Stimulated activated CD4-positive, alpha-beta T cell treated with anti-CD3 and anti-CD28 coated beads, TNF-alpha, amount 100 ng/mL, for 1 hour (primary cell): Measurements from ENCODE around the gene SMOC1.

ENCODE experiments used
- DNase-seq, 3 donors: peaks; one replicate each; pipeline ENCODE4 v3.0.0-alpha.2; 2020; ENCODE audit warnings: low read depth in 3 of 3, low spot score in 1 of 3

SMOC1 gene

DNA sequence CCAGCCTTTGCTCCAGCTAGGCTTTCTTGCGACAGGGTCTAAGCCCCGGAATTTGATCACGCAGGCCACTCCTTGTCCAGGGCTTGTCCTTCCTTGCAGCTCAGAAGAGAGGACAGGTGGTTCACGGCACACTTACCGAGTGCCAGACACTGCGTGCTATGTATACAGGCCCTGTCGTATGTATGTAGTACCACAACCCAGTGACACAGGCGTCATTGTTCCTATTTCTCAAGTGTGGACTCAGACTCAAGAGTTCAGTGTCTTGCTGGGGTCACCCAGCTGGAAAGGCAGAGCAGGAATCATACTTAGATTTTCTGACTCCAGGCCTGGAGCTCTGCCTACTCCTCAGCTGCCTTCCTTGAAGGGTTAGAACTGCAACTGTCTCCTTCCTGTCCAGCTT is 153.9 kb downstream of the SMOC1 start:
- DNase-seq = no peak

GRCh38 chr14:70033561-70033960 is 154.3 kb downstream of the SMOC1 start:
- DNase-seq = no peak

- no peak for DNase-seq
These were observed 155.0 kb downstream of the SMOC1 start for GRCh38 chr14:70034257-70034656.

DNA sequence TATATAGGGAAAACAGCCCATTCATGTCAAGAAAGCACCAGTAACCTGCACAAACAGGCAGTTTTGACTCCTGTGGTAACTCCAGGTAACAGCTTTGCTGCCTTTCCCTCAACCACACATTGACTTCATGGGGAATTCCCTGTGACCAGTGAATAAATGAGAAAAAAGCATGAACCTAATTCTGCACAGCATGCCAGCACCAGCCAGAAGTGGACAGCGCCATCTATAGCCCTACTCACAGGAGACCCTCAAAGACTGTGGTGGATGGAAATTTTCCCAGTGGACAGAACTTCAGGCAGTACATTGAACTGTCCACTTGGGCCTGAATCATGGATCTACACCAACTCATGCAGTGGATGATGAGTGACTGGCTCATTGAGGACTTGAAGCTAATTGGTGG is 157.4 kb downstream of the SMOC1 start:
- no peak for DNase-seq

- no peak for DNase-seq
These were observed 163.8 kb downstream of the SMOC1 start for GRCh38 chr14:70043001-70043400.

GRCh38 chr14:70045310-70045709 is 166.1 kb downstream of the SMOC1 start:
- DNase-seq = no peak

GRCh38 chr14:70045844-70046535 is 166.8 kb downstream of the SMOC1 start:
- no peak for DNase-seq

GRCh38 chr14:70047598-70048312 is 168.5 kb downstream of the SMOC1 start:
- no peak for DNase-seq

DNA sequence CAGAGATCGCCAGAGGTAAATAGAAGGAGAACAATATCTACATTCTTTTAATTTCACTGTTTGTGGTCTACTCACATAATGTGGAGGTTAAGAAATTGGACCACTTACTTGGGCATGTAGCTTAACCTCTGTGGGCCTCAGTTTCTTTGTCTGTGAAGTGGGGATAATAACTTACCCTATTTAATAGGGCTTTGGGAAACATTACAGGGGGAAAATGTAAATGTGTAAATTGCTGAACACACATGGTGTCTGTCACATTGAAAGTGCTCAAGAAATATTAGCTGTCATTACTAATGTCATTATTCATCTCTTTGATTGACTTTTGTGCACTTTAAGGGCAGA is 169.1 kb downstream of the SMOC1 start:
- DNase-seq = no peak

- DNase-seq = no peak
These were observed 170.4 kb downstream of the SMOC1 start for GRCh38 chr14:70049605-70050004.

DNA sequence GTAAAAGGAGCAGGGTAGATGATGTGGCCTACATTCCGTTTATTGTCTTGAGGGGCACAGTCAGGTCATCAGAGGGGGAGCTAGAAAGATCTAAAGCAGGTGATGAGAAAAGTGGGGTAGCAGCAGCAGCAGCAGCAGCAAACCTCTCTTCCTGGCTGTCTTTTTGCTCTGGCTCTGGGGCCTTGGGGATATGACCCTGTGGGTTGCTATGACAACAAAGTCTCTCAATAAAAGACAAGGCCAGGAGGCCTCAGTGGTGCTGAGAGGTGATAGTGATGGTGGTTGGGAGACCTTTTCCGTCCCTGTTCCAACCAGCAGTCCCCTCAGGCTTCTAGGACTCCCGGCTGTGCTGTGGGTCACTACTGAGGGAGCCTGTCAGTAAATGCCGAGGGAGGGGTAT is 170.9 kb downstream of the SMOC1 start:
- no peak for DNase-seq

DNA sequence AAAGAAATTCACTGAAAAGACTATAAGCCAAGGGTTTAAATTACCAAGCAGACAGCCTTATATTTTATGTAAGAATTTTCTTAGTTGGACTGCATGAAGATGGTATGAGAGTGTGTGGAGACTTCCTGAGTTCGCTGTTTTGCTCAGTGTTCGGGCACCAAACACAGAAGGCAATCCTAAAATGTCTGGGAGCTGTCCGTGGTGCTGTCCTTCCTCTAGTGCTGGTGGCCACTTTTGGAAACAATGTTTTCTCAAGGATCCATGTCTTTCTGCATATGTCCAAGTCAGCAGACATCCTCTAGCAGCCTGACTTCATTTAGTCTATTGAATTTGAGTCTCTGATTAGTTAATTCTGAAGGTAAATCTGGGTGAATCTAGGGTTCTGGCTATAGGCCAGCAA is 173.8 kb downstream of the SMOC1 start:
- no peak for DNase-seq

DNA sequence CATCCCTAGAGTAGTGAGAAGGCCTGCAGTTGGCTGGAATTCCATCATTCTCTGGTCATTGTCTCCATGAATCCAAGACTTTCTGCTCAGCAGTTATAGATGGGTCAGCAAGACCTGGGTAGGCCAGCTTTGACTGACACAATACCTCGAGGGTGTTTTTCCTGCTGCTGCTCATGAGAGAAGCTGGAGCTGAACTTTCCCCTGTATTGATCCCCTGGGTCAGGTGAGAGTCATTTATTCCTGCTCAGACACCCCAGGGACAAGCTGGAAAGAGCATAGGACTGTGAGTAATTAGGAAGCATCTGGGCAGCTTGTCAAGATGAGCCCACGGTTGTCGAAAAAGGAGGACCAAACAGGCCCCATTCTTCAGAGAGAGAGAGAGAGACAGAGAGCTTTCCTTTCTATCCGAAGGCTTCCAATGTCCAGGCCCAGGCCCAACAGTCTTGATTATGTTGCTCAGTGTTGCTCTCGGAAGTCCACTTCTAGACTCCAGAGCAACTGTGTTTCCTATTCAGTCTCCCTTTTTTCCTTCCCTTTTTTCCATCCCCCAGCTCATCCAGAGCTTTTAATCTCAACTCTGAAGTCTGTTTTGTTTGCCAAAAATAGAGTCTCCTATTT is 178.4 kb downstream of the SMOC1 start:
- no peak for DNase-seq

GRCh38 chr14:70059545-70059944 is 180.3 kb downstream of the SMOC1 start:
- DNase-seq = no peak

GRCh38 chr14:70061108-70061507 is 181.9 kb downstream of the SMOC1 start:
- DNase-seq = no peak

DNA sequence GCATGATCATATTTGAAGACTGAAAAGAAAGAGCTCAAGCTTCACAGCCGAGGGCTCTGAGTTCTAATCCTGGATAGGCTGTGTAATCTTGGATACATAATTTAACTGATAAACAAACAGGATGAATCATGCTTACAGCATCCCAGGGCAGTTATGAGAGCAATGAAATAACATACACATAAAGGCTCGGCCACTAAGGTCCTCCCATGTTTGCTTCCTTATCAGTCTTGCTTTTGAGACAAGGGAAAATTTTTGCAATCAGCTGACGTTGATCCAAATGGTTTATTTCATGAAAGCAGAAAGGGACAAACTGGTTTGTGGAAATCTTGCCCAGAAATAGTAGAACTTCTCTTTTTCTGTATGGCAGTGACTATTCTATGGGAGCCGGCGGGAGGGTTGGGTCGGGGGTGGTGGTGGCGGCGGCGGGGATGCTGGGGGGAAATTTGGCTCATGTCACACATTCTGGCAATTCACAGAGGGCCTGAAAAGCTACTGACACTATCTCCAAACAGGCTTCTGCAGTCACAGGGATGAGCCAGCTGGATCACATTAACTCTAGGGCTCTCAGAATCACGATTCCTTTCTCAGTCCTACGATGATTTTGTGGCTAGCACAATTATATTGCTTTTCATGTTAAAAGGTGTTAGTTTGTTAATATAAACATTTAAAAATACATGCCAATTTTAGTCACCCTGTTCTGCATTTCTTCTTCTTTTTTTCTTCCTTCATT is 185.1 kb downstream of the SMOC1 start:
- DNase-seq = no peak

GRCh38 chr14:70067810-70068209 is 188.6 kb downstream of the SMOC1 start:
- DNase-seq = no peak

DNA sequence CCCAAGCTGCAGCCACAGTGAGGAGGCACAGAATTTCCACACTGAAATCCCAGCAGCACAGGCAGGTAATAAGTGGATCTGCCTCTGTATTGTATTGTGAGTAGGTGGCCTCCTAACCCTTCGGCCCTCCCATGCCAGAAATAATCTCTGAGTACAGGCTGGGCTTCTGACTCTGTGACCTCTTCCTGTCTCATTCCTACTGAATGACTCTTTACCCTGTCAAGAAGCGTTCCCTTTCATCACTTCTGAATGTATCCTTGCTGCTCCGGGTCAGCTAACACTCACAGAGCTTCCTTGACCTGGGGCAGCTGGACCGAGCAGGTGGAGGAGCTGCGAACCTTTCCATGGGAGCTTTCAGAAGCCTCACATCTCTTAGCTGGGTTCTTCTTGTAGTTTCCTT is 190.0 kb downstream of the SMOC1 start:
- no peak for DNase-seq

DNA sequence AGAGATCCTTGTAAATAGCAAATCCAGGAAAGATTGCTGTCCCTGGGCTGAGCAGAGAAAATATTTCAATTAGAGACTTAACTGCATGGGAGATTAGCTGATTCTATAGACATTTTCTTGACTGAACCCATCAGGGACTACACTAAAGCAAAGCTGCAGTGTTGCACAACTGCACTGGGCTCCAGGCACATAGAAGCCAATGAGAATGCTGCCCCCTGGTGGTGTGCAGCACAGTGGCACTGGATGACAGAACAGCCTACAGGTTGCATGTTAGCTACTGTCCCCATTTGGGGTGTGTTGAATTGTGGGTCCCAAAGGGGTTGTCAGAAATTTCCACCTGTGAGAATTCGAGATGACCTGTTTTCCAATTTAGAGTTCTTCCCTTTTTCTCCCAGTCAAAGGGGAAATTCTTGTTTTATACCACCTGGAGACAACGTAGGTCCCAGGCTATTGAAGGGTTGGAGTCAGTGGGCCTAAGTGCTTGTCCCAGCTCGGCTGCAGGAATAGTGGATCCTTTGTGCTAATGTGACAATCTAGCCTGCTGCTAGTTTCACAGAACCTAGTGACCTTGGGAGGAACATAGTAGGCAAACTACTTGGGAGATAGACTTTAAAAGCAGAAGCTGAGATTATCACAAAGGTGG is 194.8 kb downstream of the SMOC1 start:
- DNase-seq = peak in 1 of 3 donors; percentile 21

DNA sequence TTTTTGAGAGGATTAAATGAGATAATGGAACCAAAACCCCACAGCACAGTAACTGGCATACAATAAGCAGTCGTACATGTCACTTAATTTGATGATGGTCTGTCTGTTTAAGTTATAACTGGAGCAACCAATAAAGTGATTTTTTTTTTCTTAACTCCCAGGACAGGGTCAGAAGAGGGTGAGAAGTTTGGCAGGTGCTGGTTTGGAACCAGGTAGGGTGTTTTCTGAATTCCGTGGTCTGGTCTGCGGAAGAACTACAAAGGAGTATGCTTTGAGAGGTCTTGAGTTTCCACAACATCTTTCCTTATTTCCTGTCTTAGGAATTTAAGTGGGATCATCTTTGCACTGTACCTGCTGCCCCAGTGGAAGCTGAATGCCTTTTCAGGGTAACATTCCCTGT is 197.8 kb downstream of the SMOC1 start:
- DNase-seq = no peak

DNA sequence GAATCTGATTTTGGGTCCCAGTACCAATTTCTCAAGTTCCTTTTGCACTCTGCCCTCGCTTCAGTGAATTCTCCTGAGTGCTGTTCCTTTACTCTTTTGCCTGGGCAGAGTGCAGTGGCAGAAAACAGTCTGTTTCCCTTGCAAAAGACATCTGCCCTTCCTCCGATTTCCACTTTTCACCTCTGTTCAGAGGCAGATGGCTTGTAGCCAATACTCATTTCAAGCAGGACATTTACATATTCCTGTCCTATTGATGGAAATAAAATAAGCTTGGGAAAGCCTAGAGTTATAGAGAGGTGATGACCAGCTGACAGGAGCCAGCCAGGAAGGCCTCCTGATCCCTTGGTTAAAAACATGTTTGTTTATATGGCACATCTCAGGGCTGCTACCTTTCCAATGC is 198.5 kb downstream of the SMOC1 start:
- no peak for DNase-seq
